Fibroblast of gingiva (primary cell): Measurements from ENCODE around the gene NME8.
"Not testable (repeated sequence)": the region's sequence is repeated elsewhere in the genome, so short reads cannot be mapped to it uniquely, and the experiment has no call there.

ENCODE experiments used
- DNase-seq: peaks from one replicate; pipeline ENCODE4 v3.0.0-alpha.2; 2011; ENCODE audit warnings: low read depth

The NME8 gene

GRCh38 chr7:37848297-37848696 lies at the start of gene NME8:
Gene NME8 (plus strand): TSS chr7:37848597. CDS start chr7:37850267, 1,670 bp downstream.
- no peak for DNase-seq

- no peak for DNase-seq
Observed at GRCh38 chr7:37806152-37806551, 42.2 kb upstream of the NME8 start.

GRCh38 chr7:37812161-37812580 lies 36.2 kb upstream of the NME8 start:
- DNase-seq, result not testable (repeated sequence)

GRCh38 chr7:37815671-37816371 lies 32.6 kb upstream of the NME8 start:
- no peak for DNase-seq

GRCh38 chr7:37816922-37817590 lies 31.3 kb upstream of the NME8 start:
- no peak for DNase-seq

GRCh38 chr7:37817591-37817960 lies 30.8 kb upstream of the NME8 start:
- no peak for DNase-seq

GRCh38 chr7:37817996-37818720 lies 30.2 kb upstream of the NME8 start:
- no peak for DNase-seq

GRCh38 chr7:37820708-37821468 lies 27.5 kb upstream of the NME8 start:
- DNase-seq, result no peak

GRCh38 chr7:37822946-37823345 lies 25.5 kb upstream of the NME8 start:
- DNase-seq, result no peak

GRCh38 chr7:37823557-37823956 lies 24.8 kb upstream of the NME8 start:
- no peak for DNase-seq

- DNase-seq, result no peak
Observed at GRCh38 chr7:37825038-37825437, 23.4 kb upstream of the NME8 start.

- no peak for DNase-seq
Observed at GRCh38 chr7:37826825-37827224, 21.6 kb upstream of the NME8 start.

GRCh38 chr7:37831244-37831643 lies 17.2 kb upstream of the NME8 start:
- DNase-seq, result no peak

GRCh38 chr7:37832194-37832593 lies 16.2 kb upstream of the NME8 start:
- DNase-seq, result no peak

- DNase-seq, result peak; percentile 30
Observed at GRCh38 chr7:37833107-37833817, 15.1 kb upstream of the NME8 start.

GRCh38 chr7:37833818-37834146 lies 14.6 kb upstream of the NME8 start:
- DNase-seq, result no peak

GRCh38 chr7:37853468-37853867 lies 5.1 kb downstream of the NME8 start:
- DNase-seq, result no peak

GRCh38 chr7:37882086-37882485 lies 33.7 kb downstream of the NME8 start:
- DNase-seq, result no peak

- no peak for DNase-seq
Observed at GRCh38 chr7:37893359-37893758, 45.0 kb downstream of the NME8 start.

GRCh38 chr7:37894671-37895070 lies 46.3 kb downstream of the NME8 start:
- DNase-seq, result no peak

- DNase-seq, result no peak
Observed at GRCh38 chr7:37899712-37900247, 51.4 kb downstream of the NME8 start.
